ENCODE results near the gene SHISA2.

GRCh38 chr13:26067601-26068000, 15.8 kb upstream of the SHISA2 start:
- TF ChIP-seq SPI1 (IDR thresholded peaks at IDR 0.05; ENCODE audit: low read depth, low read length) (no peak), POLR2AphosphoS5 (IDR thresholded peaks at IDR 0.05; ENCODE audit: low read depth, low read length) (no peak)
